ENCODE results near the gene ARHGEF1. TPM values are rescaled to one million over a fixed set of nuclear protein-coding genes. Genes with fewer than 3 reads are reported as not detected.
"Not testable (repeated sequence)": the region's sequence is repeated elsewhere in the genome, so short reads cannot be mapped to it uniquely, and the experiment has no call there.

The ARHGEF1 gene
- total RNA-seq, 1 experiment from 2014 or later: 69.5 TPM

DNA sequence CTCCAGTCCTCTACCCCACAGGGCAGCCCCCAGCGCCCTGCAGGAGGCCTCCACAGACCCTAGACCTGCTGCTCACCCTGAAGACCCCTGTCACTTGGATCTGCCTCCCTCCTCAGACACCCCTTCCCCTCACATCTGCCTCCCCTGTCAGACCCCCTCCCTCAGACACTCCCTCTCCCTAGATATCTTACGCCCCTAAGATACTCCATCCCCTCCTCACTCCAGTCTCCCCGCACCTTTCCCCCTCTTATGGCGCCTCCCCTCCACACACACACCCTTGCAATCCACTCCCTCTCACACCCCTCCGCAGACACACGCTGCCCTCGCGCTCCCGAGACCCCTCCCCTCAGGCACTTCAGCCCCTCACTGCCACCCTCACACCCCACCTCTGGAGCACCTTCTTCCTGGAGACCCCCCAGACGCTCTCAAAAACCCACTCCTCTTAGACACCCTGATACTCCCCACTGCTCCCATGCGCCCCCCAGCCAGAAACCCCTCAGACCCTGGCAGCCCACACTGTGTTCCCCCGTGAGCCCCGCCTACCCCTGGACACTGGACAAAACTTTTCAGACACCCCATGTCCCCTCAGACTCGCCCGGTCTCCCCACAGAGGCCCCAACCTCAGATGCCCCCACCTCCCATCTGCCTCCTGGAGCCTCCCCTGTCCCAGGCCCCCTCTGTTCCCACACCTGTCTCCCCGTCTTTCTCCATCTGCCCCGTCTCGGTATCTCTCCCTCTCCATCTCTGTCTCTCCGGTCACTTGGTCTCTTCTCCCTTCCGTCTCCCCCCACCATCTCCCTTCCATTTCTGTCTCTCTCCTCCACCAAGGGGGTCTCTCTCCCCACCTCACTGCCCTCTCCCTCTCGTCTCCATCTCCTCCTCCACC is 30.8 kb downstream of the ARHGEF1 start:
- DNase-seq (ENCODE audit: low read depth, low spot score) (no peak), ATAC-seq (no peak)
- intact Hi-C loops (cut with micrococcal nuclease; ENCODE audit: unreplicated experiment) (no loop called here), in situ Hi-C loops (cut with HindIII; ENCODE audit: low pct_unique_long_range_greater_than_20kb, low sequenced_read_pairs) (no loop called here)
- Histone ChIP-seq H3K27ac (ENCODE audit: low read length) (no peak overlapping the region), H3K36me3 (ENCODE audit: control insufficient read depth, insufficient read depth, low read length) (no peaks in the 10 kb centered on the region), H3K9me3 (ENCODE audit: control insufficient read depth, insufficient read depth, low read depth, low read length) (no peaks in the 10 kb centered on the region), H3K4me3 (ENCODE audit: low read depth in 2 of 2, low read length in 2 of 2) (no peak overlapping the region), H3K27me3 (ENCODE audit: control insufficient read depth, insufficient read depth, low read length) (no peaks in the 10 kb centered on the region; the same call in 1 of the 2 replicates), H3K4me1 (ENCODE audit: control insufficient read depth, insufficient read depth, low read length) (no peaks in the 10 kb centered on the region)
- TF ChIP-seq, protein P1, sequence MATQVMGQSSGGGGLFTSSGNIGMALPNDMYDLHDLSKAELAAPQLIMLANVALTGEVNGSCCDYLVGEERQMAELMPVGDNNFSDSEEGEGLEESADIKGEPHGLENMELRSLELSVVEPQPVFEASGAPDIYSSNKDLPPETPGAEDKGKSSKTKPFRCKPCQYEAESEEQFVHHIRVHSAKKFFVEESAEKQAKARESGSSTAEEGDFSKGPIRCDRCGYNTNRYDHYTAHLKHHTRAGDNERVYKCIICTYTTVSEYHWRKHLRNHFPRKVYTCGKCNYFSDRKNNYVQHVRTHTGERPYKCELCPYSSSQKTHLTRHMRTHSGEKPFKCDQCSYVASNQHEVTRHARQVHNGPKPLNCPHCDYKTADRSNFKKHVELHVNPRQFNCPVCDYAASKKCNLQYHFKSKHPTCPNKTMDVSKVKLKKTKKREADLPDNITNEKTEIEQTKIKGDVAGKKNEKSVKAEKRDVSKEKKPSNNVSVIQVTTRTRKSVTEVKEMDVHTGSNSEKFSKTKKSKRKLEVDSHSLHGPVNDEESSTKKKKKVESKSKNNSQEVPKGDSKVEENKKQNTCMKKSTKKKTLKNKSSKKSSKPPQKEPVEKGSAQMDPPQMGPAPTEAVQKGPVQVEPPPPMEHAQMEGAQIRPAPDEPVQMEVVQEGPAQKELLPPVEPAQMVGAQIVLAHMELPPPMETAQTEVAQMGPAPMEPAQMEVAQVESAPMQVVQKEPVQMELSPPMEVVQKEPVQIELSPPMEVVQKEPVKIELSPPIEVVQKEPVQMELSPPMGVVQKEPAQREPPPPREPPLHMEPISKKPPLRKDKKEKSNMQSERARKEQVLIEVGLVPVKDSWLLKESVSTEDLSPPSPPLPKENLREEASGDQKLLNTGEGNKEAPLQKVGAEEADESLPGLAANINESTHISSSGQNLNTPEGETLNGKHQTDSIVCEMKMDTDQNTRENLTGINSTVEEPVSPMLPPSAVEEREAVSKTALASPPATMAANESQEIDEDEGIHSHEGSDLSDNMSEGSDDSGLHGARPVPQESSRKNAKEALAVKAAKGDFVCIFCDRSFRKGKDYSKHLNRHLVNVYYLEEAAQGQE (IDR thresholded peaks at IDR 0.05; ENCODE audit: insufficient read depth in 1 of 2, low read depth in 2 of 2, low read length in 1 of 2): no peak
- TF ChIP-seq SIN3A (IDR thresholded peaks at IDR 0.05; ENCODE audit: borderline replicate concordance, insufficient read depth, low read depth, low read length) (no peak), POLR2AphosphoS5 (IDR thresholded peaks at IDR 0.05; ENCODE audit: low read depth, low read length) (no peak), TCF7L2 (IDR thresholded peaks at IDR 0.05; ENCODE audit: low read depth, low read length) (no peak)
- TF ChIP-seq, protein P2, sequence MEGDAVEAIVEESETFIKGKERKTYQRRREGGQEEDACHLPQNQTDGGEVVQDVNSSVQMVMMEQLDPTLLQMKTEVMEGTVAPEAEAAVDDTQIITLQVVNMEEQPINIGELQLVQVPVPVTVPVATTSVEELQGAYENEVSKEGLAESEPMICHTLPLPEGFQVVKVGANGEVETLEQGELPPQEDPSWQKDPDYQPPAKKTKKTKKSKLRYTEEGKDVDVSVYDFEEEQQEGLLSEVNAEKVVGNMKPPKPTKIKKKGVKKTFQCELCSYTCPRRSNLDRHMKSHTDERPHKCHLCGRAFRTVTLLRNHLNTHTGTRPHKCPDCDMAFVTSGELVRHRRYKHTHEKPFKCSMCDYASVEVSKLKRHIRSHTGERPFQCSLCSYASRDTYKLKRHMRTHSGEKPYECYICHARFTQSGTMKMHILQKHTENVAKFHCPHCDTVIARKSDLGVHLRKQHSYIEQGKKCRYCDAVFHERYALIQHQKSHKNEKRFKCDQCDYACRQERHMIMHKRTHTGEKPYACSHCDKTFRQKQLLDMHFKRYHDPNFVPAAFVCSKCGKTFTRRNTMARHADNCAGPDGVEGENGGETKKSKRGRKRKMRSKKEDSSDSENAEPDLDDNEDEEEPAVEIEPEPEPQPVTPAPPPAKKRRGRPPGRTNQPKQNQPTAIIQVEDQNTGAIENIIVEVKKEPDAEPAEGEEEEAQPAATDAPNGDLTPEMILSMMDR (IDR thresholded peaks at IDR 0.05): no peak
- POLR2A ChIA-PET: no interaction called here
- BruUV-seq (replicated peaks): no TSS peak
- CTCF ChIA-PET: no interaction called here

DNA sequence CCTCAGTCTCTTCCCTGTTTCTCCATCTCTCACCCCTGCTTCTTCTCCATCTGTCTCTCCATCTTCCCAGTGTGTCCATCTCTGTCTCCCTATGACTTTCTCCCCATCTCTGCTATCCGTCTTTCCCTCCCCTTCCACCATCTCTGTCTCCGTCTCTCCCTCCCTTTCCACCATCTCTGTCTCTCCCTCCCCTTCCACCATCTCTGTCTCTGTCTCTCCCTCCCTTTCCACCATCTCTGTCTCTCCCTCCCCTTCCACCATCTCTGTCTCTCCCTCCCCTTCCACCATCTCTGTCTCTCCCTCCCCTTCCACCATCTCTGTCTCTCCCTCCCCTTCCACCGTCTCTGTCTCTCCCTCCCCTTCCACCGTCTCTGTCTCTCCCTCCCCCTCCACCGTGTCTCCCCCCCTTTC is 31.4 kb downstream of the ARHGEF1 start:
- H3K27me3 ChIP-seq (ENCODE audit: control insufficient read depth, insufficient read depth, low read length); H3K36me3 ChIP-seq (ENCODE audit: control insufficient read depth, insufficient read depth, low read length); H3K9me3 ChIP-seq (ENCODE audit: control insufficient read depth, insufficient read depth, low read depth, low read length); POLR2A ChIA-PET; intact Hi-C loops (cut with micrococcal nuclease; ENCODE audit: unreplicated experiment); BruUV-seq (replicated peaks); H3K4me3 ChIP-seq (ENCODE audit: low read depth in 2 of 2, low read length in 2 of 2); H3K4me1 ChIP-seq (ENCODE audit: control insufficient read depth, insufficient read depth, low read length); in situ Hi-C loops (cut with HindIII; ENCODE audit: low pct_unique_long_range_greater_than_20kb, low sequenced_read_pairs); ATAC-seq; CTCF ChIA-PET; H3K27ac ChIP-seq (ENCODE audit: low read length); DNase-seq (ENCODE audit: low read depth, low spot score): not testable (repeated sequence)

All from Panc1 (cell line).